ENCODE data around the gene MID1.
A peak's percentile ranks its signal among the peaks of the same experiment; 100 is the strongest.

DNA sequence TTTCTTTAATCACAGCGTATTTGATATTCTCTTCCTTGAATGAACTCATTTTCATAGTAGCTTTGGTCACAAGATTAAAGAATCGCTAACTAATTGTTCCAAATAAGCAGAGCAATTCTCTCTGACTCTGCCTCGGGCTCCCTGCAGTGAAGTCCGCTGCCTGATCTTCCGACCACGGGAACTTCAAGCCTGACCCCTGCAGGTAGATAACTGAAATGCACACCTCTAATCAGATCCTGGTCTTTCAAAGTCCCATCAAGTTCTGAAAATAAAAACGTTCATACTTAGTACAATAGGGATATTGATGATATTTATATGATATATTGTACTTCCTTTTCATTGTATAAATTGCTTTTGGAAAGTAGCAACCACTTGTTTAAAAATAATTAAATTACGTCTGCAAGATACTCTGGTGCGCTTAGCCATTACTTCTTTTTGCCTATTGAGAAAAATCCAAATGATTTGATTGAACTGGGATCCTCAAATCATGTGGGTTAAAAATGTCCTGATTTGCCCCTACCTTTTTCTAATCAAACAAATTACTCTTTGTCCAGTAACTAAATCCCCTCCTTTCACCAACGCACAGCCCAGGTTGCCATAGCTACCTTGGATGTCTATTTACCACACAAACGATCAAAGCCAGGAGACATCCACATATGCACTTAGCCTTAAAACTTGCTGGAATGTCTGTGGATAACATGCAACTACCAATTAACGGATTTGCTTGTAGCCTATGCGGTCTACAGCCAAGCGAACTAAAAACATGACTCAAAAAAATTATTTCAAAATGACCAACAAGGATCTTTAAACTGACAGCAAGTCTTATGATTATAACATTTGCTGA lies 4.2 kb downstream of the MID1 start:
- TF ChIP-seq, protein P1, sequence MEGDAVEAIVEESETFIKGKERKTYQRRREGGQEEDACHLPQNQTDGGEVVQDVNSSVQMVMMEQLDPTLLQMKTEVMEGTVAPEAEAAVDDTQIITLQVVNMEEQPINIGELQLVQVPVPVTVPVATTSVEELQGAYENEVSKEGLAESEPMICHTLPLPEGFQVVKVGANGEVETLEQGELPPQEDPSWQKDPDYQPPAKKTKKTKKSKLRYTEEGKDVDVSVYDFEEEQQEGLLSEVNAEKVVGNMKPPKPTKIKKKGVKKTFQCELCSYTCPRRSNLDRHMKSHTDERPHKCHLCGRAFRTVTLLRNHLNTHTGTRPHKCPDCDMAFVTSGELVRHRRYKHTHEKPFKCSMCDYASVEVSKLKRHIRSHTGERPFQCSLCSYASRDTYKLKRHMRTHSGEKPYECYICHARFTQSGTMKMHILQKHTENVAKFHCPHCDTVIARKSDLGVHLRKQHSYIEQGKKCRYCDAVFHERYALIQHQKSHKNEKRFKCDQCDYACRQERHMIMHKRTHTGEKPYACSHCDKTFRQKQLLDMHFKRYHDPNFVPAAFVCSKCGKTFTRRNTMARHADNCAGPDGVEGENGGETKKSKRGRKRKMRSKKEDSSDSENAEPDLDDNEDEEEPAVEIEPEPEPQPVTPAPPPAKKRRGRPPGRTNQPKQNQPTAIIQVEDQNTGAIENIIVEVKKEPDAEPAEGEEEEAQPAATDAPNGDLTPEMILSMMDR (IDR thresholded peaks at IDR 0.05 in 4 of 5, conservative IDR thresholded peaks at IDR 0.05 in 1 of 5): peak; percentile 18 to 63 (median 40)
- no peak for TF ChIP-seq POLR2A (IDR thresholded peaks at IDR 0.05)

Measured in gastrocnemius medialis (tissue), 4 donors.